K562 (cell line): ENCODE data around the gene DAZAP1. TPM values are rescaled to one million over a fixed set of nuclear protein-coding genes. Genes with fewer than 3 reads are reported as not detected.

ENCODE experiments used
- BRF1 ChIP-seq: IDR thresholded peaks from 3 replicates; pipeline ENCODE4 v1.6.1; 2011; ENCODE audit warnings: borderline replicate concordance, mild to moderate bottlenecking; ENCODE audit not compliant: insufficient read length; ENCODE audit errors: extremely low read depth
- KLF10 ChIP-seq: fragments of 250-450 bp; sonication (Bioruptor Pico); IDR thresholded peaks from 2 replicates; pipeline ENCODE4 v1.6.1; 2021; ENCODE audit warnings: matching md5 sums
- PTTG1 ChIP-seq: fragments of 450-650 bp; IDR thresholded peaks from 2 replicates; pipeline ENCODE4 v1.6.1; 2016; ENCODE audit warnings: low read depth, mild to moderate bottlenecking, missing genetic modification characterization, missing compliant biosample characterization
- YY1 ChIP-seq, 3 experiments: IDR thresholded peaks; 2 replicates each; pipeline ENCODE4 v1.6.1; 2011; ENCODE audit warnings: low read length in 2 of 3, mild to moderate bottlenecking in 2 of 3, moderate library complexity in 2 of 3, borderline replicate concordance in 1 of 3, control low read depth in 1 of 3, low read depth in 1 of 3; ENCODE audit not compliant: insufficient read depth in 3 of 3, insufficient replicate concordance in 2 of 3, control insufficient read depth in 1 of 3, insufficient read length in 1 of 3; ENCODE audit errors: extremely low read depth in 1 of 3
- ZNF224 ChIP-seq: sonication (generic); formaldehyde crosslinking; IDR thresholded peaks from 2 replicates; pipeline ENCODE4 v1.8.0; 2022; ENCODE audit warnings: mild to moderate bottlenecking, missing genetic modification reagents
- ZNF780A ChIP-seq: fragments of 250-450 bp; sonication (Bioruptor Pico); IDR thresholded peaks from 2 replicates; pipeline ENCODE4 v1.5.0; 2021; ENCODE audit warnings: mild to moderate bottlenecking
- polyA plus RNA-seq, 8 experiments: library from polyadenylated mRNA; depleted of rRNA in 4 of 8; stranded (reverse) in 5 of 8; unstranded in 3 of 8; fragments of >200 nt; fragmentation: Nextera tagmentation in 2 of 8; fragmentation: Illumina TruSeq in 1 of 8; extraction: Ambion mirVana in 2 of 8; extraction: Trizol in 1 of 8; gene quantifications; 2 replicates each; pipeline versions ENCODE4 v1.2.1 to v1.2.3, GENCODE V29; 2011 to 2014; ENCODE audit warnings: inconsistent platforms in 1 of 8, missing spikeins in 1 of 8
- total RNA-seq, 7 experiments: library from RNA; depleted of rRNA in 6 of 7; stranded (reverse); fragments of >200 nt in 6 of 7; fragmentation: Illumina TruSeq in 2 of 7; extraction: Trizol in 2 of 7; gene quantifications; 2 replicates each; pipeline versions ENCODE4 v1.2.1 to v1.2.3, GENCODE V29; 2011 to 2021; ENCODE audit warnings: low replicate concordance in 1 of 7
- TF ChIP-seq, protein P1 (sequence below), 3 experiments: IDR thresholded peaks in 2 of 3; conservative IDR thresholded peaks in 1 of 3; 2 replicates each; pipeline ENCODE4 v1.5.1; 2011 to 2012; ENCODE audit warnings: low read length in 3 of 3, mild to moderate bottlenecking in 3 of 3, control low read depth in 2 of 3, improper control_type of control experiment in 1 of 3, inconsistent platforms in 1 of 3, low read depth in 1 of 3, mixed read lengths in 1 of 3, moderate library complexity in 1 of 3; ENCODE audit not compliant: insufficient read depth in 2 of 3
- TF ChIP-seq, protein P2 (sequence below): fragments of 450-650 bp; formaldehyde crosslinking; IDR thresholded peaks from 2 replicates; pipeline ENCODE4 v1.4.0; 2022; ENCODE audit warnings: missing genetic modification characterization
- TF ChIP-seq, protein P3 (sequence below), 3 experiments: fragments of 200-800 bp in 1 of 3; fragments of 250-450 bp in 1 of 3; fragments of 450-650 bp in 1 of 3; sonication (Bioruptor Pico) in 1 of 3; sonication (Bioruptor generic) in 1 of 3; formaldehyde crosslinking in 1 of 3; IDR thresholded peaks; 2 replicates each; pipeline versions ENCODE4 v1.6.1 to v1.8.0; 2016 to 2022; ENCODE audit warnings: mild to moderate bottlenecking in 2 of 3, missing genetic modification characterization in 2 of 3, missing compliant biosample characterization in 1 of 3, moderate library complexity in 1 of 3
- TF ChIP-seq, protein P4 (sequence below): fragments of 450-650 bp; IDR thresholded peaks from 2 replicates; pipeline ENCODE4 v1.6.1; 2017; ENCODE audit warnings: antibody characterized with exemption, mild to moderate bottlenecking
- TF ChIP-seq, protein P5 (sequence below): fragments of 450-650 bp; conservative IDR thresholded peaks from 2 replicates; pipeline ENCODE4 v1.6.1; 2016; ENCODE audit warnings: missing genetic modification characterization, low read depth, mild to moderate bottlenecking, control low read depth, missing compliant biosample characterization

DAZAP1 gene
- total and polyA plus RNA-seq, 9 of the 15 experiments (the other 6 are each of a cell fraction or from before 2014, with no cell fraction given), result 10.8 to 289 (median 142) TPM

DNA sequence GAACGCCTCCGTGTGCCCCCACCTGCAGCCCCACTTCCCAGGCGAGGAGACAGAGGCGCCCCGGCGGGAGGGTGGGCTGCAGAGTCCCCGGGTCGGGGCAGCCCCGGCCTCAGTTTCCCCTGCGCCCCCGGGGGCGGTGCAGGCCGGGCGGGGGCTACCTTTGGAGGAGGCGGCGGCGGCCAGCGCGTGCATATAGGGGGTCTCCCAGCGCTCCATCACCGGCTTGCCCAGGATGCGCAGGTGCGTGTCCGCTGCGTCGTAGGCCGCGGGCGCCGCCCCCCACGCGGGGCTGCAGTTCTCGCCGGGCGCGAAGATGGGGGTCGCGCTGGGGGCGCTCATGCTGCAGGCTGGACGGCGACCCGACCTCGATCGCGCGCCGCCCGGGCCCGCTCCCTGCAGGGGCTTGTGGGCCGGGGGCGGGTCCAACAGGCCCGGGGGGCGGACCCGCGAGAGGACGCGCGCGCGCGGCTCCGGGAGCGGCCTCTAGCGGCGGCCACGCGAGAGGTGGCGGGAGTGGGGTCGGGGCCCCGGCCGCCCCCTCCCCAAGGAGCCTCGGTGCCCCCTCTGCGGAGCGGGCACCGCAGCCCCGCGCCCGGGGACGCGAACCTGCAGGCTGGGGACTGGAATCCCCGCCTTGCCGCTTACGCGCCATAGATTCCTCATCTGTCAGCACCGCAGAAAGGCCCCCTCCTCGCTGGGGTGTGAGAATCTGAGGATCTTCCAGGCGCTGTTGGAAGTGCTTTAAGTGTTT lies 6.1 kb upstream of the DAZAP1 start, which contains the start of gene GAMT (continued):
- TF ChIP-seq BRF1 (no peak), KLF10 (CRISPR knock-in tag) (no peak), YY1 (IDR thresholded peaks at IDR 0.05; ENCODE audit: borderline replicate concordance in 1 of 3, control insufficient read depth in 1 of 3, extremely low read depth in 1 of 3, insufficient read depth in 3 of 3, insufficient read length in 1 of 3, insufficient replicate concordance in 2 of 3, low read depth in 1 of 3, low read length in 2 of 3) (peak in 1 of 3 experiments; percentile 8), ZNF224 (no peak), ZNF780A (no peak), PTTG1 (no peak)
- TF ChIP-seq, protein P1, sequence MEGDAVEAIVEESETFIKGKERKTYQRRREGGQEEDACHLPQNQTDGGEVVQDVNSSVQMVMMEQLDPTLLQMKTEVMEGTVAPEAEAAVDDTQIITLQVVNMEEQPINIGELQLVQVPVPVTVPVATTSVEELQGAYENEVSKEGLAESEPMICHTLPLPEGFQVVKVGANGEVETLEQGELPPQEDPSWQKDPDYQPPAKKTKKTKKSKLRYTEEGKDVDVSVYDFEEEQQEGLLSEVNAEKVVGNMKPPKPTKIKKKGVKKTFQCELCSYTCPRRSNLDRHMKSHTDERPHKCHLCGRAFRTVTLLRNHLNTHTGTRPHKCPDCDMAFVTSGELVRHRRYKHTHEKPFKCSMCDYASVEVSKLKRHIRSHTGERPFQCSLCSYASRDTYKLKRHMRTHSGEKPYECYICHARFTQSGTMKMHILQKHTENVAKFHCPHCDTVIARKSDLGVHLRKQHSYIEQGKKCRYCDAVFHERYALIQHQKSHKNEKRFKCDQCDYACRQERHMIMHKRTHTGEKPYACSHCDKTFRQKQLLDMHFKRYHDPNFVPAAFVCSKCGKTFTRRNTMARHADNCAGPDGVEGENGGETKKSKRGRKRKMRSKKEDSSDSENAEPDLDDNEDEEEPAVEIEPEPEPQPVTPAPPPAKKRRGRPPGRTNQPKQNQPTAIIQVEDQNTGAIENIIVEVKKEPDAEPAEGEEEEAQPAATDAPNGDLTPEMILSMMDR (IDR thresholded peaks at IDR 0.05 in 2 of 3, conservative IDR thresholded peaks at IDR 0.05 in 1 of 3; ENCODE audit: insufficient read depth in 2 of 3, low read depth in 1 of 3, low read length in 3 of 3), result peak; percentile 43 to 54 (median 43); a peak in 5 of 6 replicates
- TF ChIP-seq, protein P2, sequence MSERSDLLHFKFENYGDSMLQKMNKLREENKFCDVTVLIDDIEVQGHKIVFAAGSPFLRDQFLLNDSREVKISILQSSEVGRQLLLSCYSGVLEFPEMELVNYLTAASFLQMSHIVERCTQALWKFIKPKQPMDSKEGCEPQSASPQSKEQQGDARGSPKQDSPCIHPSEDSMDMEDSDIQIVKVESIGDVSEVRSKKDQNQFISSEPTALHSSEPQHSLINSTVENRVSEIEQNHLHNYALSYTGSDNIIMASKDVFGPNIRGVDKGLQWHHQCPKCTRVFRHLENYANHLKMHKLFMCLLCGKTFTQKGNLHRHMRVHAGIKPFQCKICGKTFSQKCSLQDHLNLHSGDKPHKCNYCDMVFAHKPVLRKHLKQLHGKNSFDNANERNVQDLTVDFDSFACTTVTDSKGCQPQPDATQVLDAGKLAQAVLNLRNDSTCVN (CRISPR knock-in tag), result no peak
- TF ChIP-seq, protein P3, sequence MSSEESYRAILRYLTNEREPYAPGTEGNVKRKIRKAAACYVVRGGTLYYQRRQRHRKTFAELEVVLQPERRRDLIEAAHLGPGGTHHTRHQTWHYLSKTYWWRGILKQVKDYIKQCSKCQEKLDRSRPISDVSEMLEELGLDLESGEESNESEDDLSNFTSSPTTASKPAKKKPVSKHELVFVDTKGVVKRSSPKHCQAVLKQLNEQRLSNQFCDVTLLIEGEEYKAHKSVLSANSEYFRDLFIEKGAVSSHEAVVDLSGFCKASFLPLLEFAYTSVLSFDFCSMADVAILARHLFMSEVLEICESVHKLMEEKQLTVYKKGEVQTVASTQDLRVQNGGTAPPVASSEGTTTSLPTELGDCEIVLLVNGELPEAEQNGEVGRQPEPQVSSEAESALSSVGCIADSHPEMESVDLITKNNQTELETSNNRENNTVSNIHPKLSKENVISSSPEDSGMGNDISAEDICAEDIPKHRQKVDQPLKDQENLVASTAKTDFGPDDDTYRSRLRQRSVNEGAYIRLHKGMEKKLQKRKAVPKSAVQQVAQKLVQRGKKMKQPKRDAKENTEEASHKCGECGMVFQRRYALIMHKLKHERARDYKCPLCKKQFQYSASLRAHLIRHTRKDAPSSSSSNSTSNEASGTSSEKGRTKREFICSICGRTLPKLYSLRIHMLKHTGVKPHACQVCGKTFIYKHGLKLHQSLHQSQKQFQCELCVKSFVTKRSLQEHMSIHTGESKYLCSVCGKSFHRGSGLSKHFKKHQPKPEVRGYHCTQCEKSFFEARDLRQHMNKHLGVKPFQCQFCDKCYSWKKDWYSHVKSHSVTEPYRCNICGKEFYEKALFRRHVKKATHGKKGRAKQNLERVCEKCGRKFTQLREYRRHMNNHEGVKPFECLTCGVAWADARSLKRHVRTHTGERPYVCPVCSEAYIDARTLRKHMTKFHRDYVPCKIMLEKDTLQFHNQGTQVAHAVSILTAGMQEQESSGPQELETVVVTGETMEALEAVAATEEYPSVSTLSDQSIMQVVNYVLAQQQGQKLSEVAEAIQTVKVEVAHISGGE (CRISPR knock-in tag; IDR thresholded peaks at IDR 0.05), result no peak
- TF ChIP-seq, protein P4, sequence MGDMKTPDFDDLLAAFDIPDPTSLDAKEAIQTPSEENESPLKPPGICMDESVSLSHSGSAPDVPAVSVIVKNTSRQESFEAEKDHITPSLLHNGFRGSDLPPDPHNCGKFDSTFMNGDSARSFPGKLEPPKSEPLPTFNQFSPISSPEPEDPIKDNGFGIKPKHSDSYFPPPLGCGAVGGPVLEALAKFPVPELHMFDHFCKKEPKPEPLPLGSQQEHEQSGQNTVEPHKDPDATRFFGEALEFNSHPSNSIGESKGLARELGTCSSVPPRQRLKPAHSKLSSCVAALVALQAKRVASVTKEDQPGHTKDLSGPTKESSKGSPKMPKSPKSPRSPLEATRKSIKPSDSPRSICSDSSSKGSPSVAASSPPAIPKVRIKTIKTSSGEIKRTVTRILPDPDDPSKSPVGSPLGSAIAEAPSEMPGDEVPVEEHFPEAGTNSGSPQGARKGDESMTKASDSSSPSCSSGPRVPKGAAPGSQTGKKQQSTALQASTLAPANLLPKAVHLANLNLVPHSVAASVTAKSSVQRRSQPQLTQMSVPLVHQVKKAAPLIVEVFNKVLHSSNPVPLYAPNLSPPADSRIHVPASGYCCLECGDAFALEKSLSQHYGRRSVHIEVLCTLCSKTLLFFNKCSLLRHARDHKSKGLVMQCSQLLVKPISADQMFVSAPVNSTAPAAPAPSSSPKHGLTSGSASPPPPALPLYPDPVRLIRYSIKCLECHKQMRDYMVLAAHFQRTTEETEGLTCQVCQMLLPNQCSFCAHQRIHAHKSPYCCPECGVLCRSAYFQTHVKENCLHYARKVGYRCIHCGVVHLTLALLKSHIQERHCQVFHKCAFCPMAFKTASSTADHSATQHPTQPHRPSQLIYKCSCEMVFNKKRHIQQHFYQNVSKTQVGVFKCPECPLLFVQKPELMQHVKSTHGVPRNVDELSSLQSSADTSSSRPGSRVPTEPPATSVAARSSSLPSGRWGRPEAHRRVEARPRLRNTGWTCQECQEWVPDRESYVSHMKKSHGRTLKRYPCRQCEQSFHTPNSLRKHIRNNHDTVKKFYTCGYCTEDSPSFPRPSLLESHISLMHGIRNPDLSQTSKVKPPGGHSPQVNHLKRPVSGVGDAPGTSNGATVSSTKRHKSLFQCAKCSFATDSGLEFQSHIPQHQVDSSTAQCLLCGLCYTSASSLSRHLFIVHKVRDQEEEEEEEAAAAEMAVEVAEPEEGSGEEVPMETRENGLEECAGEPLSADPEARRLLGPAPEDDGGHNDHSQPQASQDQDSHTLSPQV, result no peak
- TF ChIP-seq, protein P5, sequence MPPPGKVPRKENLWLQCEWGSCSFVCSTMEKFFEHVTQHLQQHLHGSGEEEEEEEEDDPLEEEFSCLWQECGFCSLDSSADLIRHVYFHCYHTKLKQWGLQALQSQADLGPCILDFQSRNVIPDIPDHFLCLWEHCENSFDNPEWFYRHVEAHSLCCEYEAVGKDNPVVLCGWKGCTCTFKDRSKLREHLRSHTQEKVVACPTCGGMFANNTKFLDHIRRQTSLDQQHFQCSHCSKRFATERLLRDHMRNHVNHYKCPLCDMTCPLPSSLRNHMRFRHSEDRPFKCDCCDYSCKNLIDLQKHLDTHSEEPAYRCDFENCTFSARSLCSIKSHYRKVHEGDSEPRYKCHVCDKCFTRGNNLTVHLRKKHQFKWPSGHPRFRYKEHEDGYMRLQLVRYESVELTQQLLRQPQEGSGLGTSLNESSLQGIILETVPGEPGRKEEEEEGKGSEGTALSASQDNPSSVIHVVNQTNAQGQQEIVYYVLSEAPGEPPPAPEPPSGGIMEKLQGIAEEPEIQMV (tag), result no peak
